ENCODE results near the gene ATP2A1. TPM values are rescaled to one million over a fixed set of nuclear protein-coding genes. Genes with fewer than 3 reads are reported as not detected.

ATP2A1 gene
- total and polyA plus RNA-seq, 2 of the 8 experiments (the other 6 are each of a cell fraction or from before 2014, with no cell fraction given) = 1.7 to 2.4 TPM

GRCh38 chr16:28873543-28874201 lies 4.6 kb upstream of the ATP2A1 start:
- Histone ChIP-seq H3K4me1 (replicated peaks in 1 of 4; ENCODE audit: control insufficient read depth in 3 of 4, insufficient read depth in 4 of 4, low read length in 3 of 4) (peaks cover 0 to 17% (median 12%) of the 10 kb centered on the region in 4 experiments; a peak in 6 of 7 replicates), H3K23me2 (ENCODE audit: low read depth, low read length) (no peaks in the 10 kb centered on the region), H3K14ac (ENCODE audit: insufficient read length) (no peak overlapping the region), H3K9ac (replicated peaks in 1 of 4; ENCODE audit: extremely low read depth in 1 of 4, low read depth in 3 of 4, low read length in 3 of 4) (no peak overlapping the region), H2AK5ac (ENCODE audit: low read depth, low read length) (no peak overlapping the region), H4K8ac (ENCODE audit: extremely low read depth, insufficient read depth, low read length) (no peak overlapping the region), H2BK15ac (ENCODE audit: low read length) (no peak overlapping the region), H3K36me3 (ENCODE audit: control insufficient read depth in 2 of 4, insufficient read depth in 4 of 4, low read length in 3 of 4) (peaks cover 14 to 26% (median 17%) of the 10 kb centered on the region in 4 experiments), H3K27me3 (replicated peaks in 1 of 4; ENCODE audit: control insufficient read depth in 3 of 4, extremely low read depth in 1 of 4, insufficient read depth in 3 of 4, low read length in 3 of 4) (no peaks in the 10 kb centered on the region), H3K79me1 (ENCODE audit: low read depth, low read length) (peaks cover 2% of the 10 kb centered on the region), H2BK20ac (ENCODE audit: low read length) (no peak overlapping the region), H2BK5ac (ENCODE audit: low read depth, low read length) (no peak overlapping the region), H3K9me3 (ENCODE audit: insufficient read depth in 2 of 2, low read depth in 1 of 2, low read length in 1 of 2) (no peaks in the 10 kb centered on the region), H2BK12ac (ENCODE audit: low read depth, low read length) (no peak overlapping the region), H2AFZ (ENCODE audit: low read length) (no peak overlapping the region), H4K91ac (replicated peaks; ENCODE audit: insufficient read length, low read length) (no peak overlapping the region), H4K5ac (ENCODE audit: insufficient read length, low read depth, low read length) (no peak overlapping the region), H3K27ac (ENCODE audit: low read depth, low read length) (no peak overlapping the region), H4K20me1 (replicated peaks in 1 of 2; ENCODE audit: control insufficient read depth in 1 of 2, insufficient read depth in 2 of 2, low read length in 2 of 2) (peaks cover 2 to 20% of the 10 kb centered on the region in 2 experiments), H3K79me2 (ENCODE audit: control insufficient read depth in 1 of 2, insufficient read depth in 2 of 2, low read length in 2 of 2) (no peaks in the 10 kb centered on the region), H3K4me3 (ENCODE audit: extremely low read depth in 1 of 4, insufficient read depth in 2 of 4, low read depth in 3 of 4, low read length in 4 of 4) (no peak overlapping the region), H3K4me2 (ENCODE audit: insufficient read depth in 1 of 2, low read depth in 2 of 2, low read length in 2 of 2) (no peak overlapping the region), H3K18ac (ENCODE audit: extremely low read depth, low read length) (no peak overlapping the region), H3K56ac (replicated peaks; ENCODE audit: insufficient read length, low read depth, low read length) (no peak overlapping the region), H3K4ac (replicated peaks; ENCODE audit: insufficient read length, low read depth, low read length) (no peak overlapping the region), H2BK120ac (replicated peaks; ENCODE audit: low read depth, low read length) (no peak overlapping the region), H3K23ac (ENCODE audit: insufficient read length) (no peak overlapping the region)
- FAIRE-seq (no peak), DNase-seq (ENCODE audit: low read depth in 1 of 2, low spot score in 2 of 2) (peak in 1 of 2 experiments; percentile 87)
- POLR2A ChIA-PET (ENCODE audit: partially characterized antibody) = interaction anchor here (0.6 to 13.3 kb wide), 7 partner anchors 10 to 49 kb away, joined by 3 to 164 read pairs (median 4); partner anchors contain the start of genes SH2B1 and TUFM
- 74% methylated on average over 13 of the region's 18 CpGs; no CpG with 5 or more reads in 1 of the 2 experiments for WGBS, 2 experiments (ENCODE audit: extremely low coverage in 1 of 2, insufficient coverage in 1 of 2, insufficient read length in 1 of 2, insufficient replicate concordance in 2 of 2, low coverage in 1 of 2, low lambda C conversion rate in 2 of 2, missing lambda C conversion rate in 1 of 2)
- CTCF ChIA-PET (ENCODE audit: partially characterized antibody) = interaction anchor here (0.7 to 5.1 kb wide), 19 partner anchors 8 to 106 kb away, joined by 3 to 42 read pairs (median 6); partner anchors contain the start of genes NFATC2IP, RABEP2, SH2B1 and TUFM
- TF ChIP-seq POLR2A (IDR thresholded peaks at IDR 0.05; ENCODE audit: control extremely low read depth in 1 of 2, low read depth in 2 of 2, low read length in 2 of 2) (no peak), RAD21 (IDR thresholded peaks at IDR 0.05 in 1 of 2, conservative IDR thresholded peaks at IDR 0.05 in 1 of 2; ENCODE audit: low read depth in 2 of 2, low read length in 2 of 2) (peak; percentile 55 to 67), JUND (IDR thresholded peaks at IDR 0.05; ENCODE audit: low read length) (peak; percentile 58; the same call in 1 of the 2 replicates), SP1 (IDR thresholded peaks at IDR 0.05; ENCODE audit: low read depth, low read length) (no peak), TAF1 (IDR thresholded peaks at IDR 0.05; ENCODE audit: low read depth, low read length) (no peak), SRF (IDR thresholded peaks at IDR 0.05; ENCODE audit: low read depth, low read length) (0 out of 2 replicates have a peak, but pooled peaks have one; percentile 5), GTF2F1 (IDR thresholded peaks at IDR 0.05; ENCODE audit: borderline replicate concordance, low read depth, low read length) (no peak), EP300 (IDR thresholded peaks at IDR 0.05; ENCODE audit: borderline replicate concordance in 1 of 2, low read depth in 2 of 2, low read length in 2 of 2) (peak in 1 of 2 experiments; percentile 65; a peak in 1 of 3 replicates)
- TF ChIP-seq, protein P1, sequence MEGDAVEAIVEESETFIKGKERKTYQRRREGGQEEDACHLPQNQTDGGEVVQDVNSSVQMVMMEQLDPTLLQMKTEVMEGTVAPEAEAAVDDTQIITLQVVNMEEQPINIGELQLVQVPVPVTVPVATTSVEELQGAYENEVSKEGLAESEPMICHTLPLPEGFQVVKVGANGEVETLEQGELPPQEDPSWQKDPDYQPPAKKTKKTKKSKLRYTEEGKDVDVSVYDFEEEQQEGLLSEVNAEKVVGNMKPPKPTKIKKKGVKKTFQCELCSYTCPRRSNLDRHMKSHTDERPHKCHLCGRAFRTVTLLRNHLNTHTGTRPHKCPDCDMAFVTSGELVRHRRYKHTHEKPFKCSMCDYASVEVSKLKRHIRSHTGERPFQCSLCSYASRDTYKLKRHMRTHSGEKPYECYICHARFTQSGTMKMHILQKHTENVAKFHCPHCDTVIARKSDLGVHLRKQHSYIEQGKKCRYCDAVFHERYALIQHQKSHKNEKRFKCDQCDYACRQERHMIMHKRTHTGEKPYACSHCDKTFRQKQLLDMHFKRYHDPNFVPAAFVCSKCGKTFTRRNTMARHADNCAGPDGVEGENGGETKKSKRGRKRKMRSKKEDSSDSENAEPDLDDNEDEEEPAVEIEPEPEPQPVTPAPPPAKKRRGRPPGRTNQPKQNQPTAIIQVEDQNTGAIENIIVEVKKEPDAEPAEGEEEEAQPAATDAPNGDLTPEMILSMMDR (IDR thresholded peaks at IDR 0.05; ENCODE audit: control extremely low read depth in 1 of 3, insufficient read depth in 1 of 3, low read depth in 1 of 3, low read length in 3 of 3) = peak; percentile 80 to 87 (median 83)

Data from H1 (cell line).